ENCODE measurements around the gene PIKFYVE.
"Not testable (repeated sequence)": the region's sequence is repeated elsewhere in the genome, so short reads cannot be mapped to it uniquely, and the experiment has no call there.

The PIKFYVE gene

GRCh38 chr2:208306291-208306690 is 40.2 kb downstream of the PIKFYVE start:
- DNase-seq, result no peak

GRCh38 chr2:208311321-208311720 is 45.3 kb downstream of the PIKFYVE start:
- DNase-seq, result no peak

GRCh38 chr2:208311954-208312353 is 45.9 kb downstream of the PIKFYVE start:
- DNase-seq, result no peak

GRCh38 chr2:208315081-208315788 is 49.2 kb downstream of the PIKFYVE start:
- no peak for DNase-seq

GRCh38 chr2:208318127-208318526 is 52.1 kb downstream of the PIKFYVE start:
- DNase-seq, result no peak

GRCh38 chr2:208319391-208319790 is 53.3 kb downstream of the PIKFYVE start:
- no peak for DNase-seq

GRCh38 chr2:208320686-208321085 is 54.6 kb downstream of the PIKFYVE start:
- DNase-seq, result no peak

GRCh38 chr2:208326016-208326415 is 60.0 kb downstream of the PIKFYVE start:
- DNase-seq, result no peak

GRCh38 chr2:208329485-208329884 is 63.4 kb downstream of the PIKFYVE start:
- no peak for DNase-seq

- DNase-seq, result no peak
Measured at GRCh38 chr2:208334230-208334629, 68.2 kb downstream of the PIKFYVE start.

GRCh38 chr2:208346756-208347155 is 80.7 kb downstream of the PIKFYVE start:
- no peak for DNase-seq

- no peak for DNase-seq
Measured at GRCh38 chr2:208350610-208351009, 84.6 kb downstream of the PIKFYVE start.

GRCh38 chr2:208352644-208353567 is 86.9 kb downstream of the PIKFYVE start:
- DNase-seq, result no peak

GRCh38 chr2:208354964-208355381 is 88.9 kb downstream of the PIKFYVE start:
- no peak for DNase-seq

- not testable (repeated sequence) for DNase-seq
Measured at GRCh38 chr2:208356420-208356819, 90.4 kb downstream of the PIKFYVE start.

- DNase-seq, result no peak
Measured at GRCh38 chr2:208356846-208357574, 91.0 kb downstream of the PIKFYVE start.

GRCh38 chr2:208358758-208359631 is 92.9 kb downstream of the PIKFYVE start:
- DNase-seq, result no peak

GRCh38 chr2:208359632-208359986 is 93.6 kb downstream of the PIKFYVE start:
- no peak for DNase-seq

GRCh38 chr2:208360259-208361076 is 94.4 kb downstream of the PIKFYVE start:
- no peak for DNase-seq

GRCh38 chr2:208361077-208361441 is 95.0 kb downstream of the PIKFYVE start:
- no peak for DNase-seq

GRCh38 chr2:208363485-208363884 is 97.4 kb downstream of the PIKFYVE start:
- DNase-seq, result no peak

Data from activated CD8-positive, alpha-beta memory T cell treated with anti-CD3 and anti-CD28 coated beads, Interleukin-2, amount 50 U/mL, for 4 hours (primary cell).